SK-N-SH (cell line): ENCODE results near the gene CCDC154. TPM values are rescaled to one million over a fixed set of nuclear protein-coding genes. Genes with fewer than 3 reads are reported as not detected.

ENCODE experiments used
- CTCF ChIA-PET: fragments of 300-600, 350-600 bp; formaldehyde crosslinking; extraction: SDS; loops from one replicate; lab custom pipeline; 2021; lab: Yijun Ruan, JAX
- POLR2A ChIA-PET: fragments of 350-600 bp; sonication (Branson Sonifier 250); formaldehyde crosslinking; extraction: SDS; loops from one replicate; lab custom pipeline; 2020; ENCODE audit warnings: antibody characterized with exemption, inconsistent platforms; lab: Yijun Ruan, JAX
- DNase-seq: peaks from one replicate; pipeline ENCODE4 v3.0.0; 2012
- H2AFZ ChIP-seq: fragments of 200-600 bp; sonication (generic); 2 replicates; pipeline ENCODE4 v1.8.1; 2016; ENCODE audit warnings: antibody characterized with exemption, mild to moderate bottlenecking, low read depth
- H3F3A ChIP-seq: fragments of 200-600 bp; sonication (generic); replicated peaks from 2 replicates; pipeline ENCODE3; 2016; ENCODE audit warnings: antibody characterized with exemption, mild to moderate bottlenecking; ENCODE audit not compliant: insufficient read depth
- H3K27ac ChIP-seq, 2 experiments: fragments of 200-500 bp in 1 of 2; fragments of 200-600 bp in 1 of 2; sonication (Bioruptor generic) in 1 of 2; sonication (generic), shearing (Covaris generic) in 1 of 2; 2 replicates each; pipeline versions ENCODE4 v1.5.1 to v1.6.1; 2014 to 2016; ENCODE audit warnings: low read depth in 2 of 2, inconsistent platforms in 1 of 2, low read length in 1 of 2, mild to moderate bottlenecking in 1 of 2, mixed read lengths in 1 of 2
- H3K27me3 ChIP-seq: fragments of 200-600 bp; sonication (generic), shearing (Covaris generic); 2 replicates; pipeline ENCODE4 v1.6.1; 2016; ENCODE audit warnings: mixed run types; ENCODE audit not compliant: insufficient read depth
- H3K36me3 ChIP-seq, 2 experiments: fragments of 200-500 bp in 1 of 2; fragments of 200-600 bp in 1 of 2; sonication (Bioruptor generic) in 1 of 2; sonication (generic) in 1 of 2; replicated peaks in 1 of 2; 2 replicates each; pipeline versions ENCODE3 to v1.5.1; 2014 to 2016; ENCODE audit warnings: low read length in 1 of 2, mild to moderate bottlenecking in 1 of 2; ENCODE audit not compliant: insufficient read depth in 2 of 2, control insufficient read depth in 1 of 2
- H3K4me1 ChIP-seq, 2 experiments: fragments of 200-500 bp in 1 of 2; fragments of 200-600 bp in 1 of 2; sonication (Bioruptor generic) in 1 of 2; sonication (generic), shearing (Covaris generic) in 1 of 2; 2 replicates each; pipeline versions ENCODE4 v1.5.1 to v1.6.1; 2014 to 2016; ENCODE audit warnings: low read depth in 1 of 2, low read length in 1 of 2, mixed run types in 1 of 2; ENCODE audit not compliant: insufficient read depth in 2 of 2, control insufficient read depth in 1 of 2
- H3K4me2 ChIP-seq: fragments of 200-600 bp; sonication (generic), shearing (Covaris generic); 2 replicates; pipeline ENCODE4 v1.6.1; 2017; ENCODE audit warnings: mixed run types
- H3K4me3 ChIP-seq, 2 experiments: fragments of 200-500 bp in 1 of 2; fragments of 200-600 bp in 1 of 2; sonication (Bioruptor generic) in 1 of 2; sonication (generic), shearing (Covaris generic) in 1 of 2; 2 replicates each; pipeline versions ENCODE4 v1.5.1 to v1.8.1; 2014 to 2016; ENCODE audit warnings: low read depth in 2 of 2, inconsistent platforms in 1 of 2, low read length in 1 of 2, mild to moderate bottlenecking in 1 of 2, mixed read lengths in 1 of 2, moderate library complexity in 1 of 2
- H3K79me2 ChIP-seq: fragments of 200-600 bp; sonication (generic); 2 replicates; pipeline ENCODE4 v1.8.1; 2017; ENCODE audit warnings: mild to moderate bottlenecking; ENCODE audit not compliant: insufficient read depth
- H3K9ac ChIP-seq: fragments of 200-600 bp; sonication (generic); 2 replicates; pipeline ENCODE4 v1.6.1; 2017; ENCODE audit warnings: mixed run types
- H3K9me2 ChIP-seq: fragments of 200-600 bp; sonication (generic); 2 replicates; pipeline ENCODE4 v1.6.1; 2017; ENCODE audit warnings: mixed run types
- H3K9me3 ChIP-seq: fragments of 200-600 bp; sonication (generic); 2 replicates; pipeline ENCODE4 v1.6.1; 2017; ENCODE audit warnings: mixed run types, mild to moderate bottlenecking, moderate library complexity
- H4K20me1 ChIP-seq: fragments of 200-600 bp; sonication (generic); 2 replicates; pipeline ENCODE4 v1.6.1; 2017; ENCODE audit warnings: mild to moderate bottlenecking, mixed run types; ENCODE audit not compliant: insufficient read depth
- ELF1 ChIP-seq: IDR thresholded peaks from 2 replicates; pipeline ENCODE4 v1.4.0; 2012
- EP300 ChIP-seq, 2 experiments: IDR thresholded peaks; 2 replicates each; pipeline versions ENCODE4 v1.4.0 to v1.6.1; 2012; ENCODE audit warnings: borderline replicate concordance in 1 of 2, low read depth in 1 of 2, low read length in 1 of 2
- FOXJ3 ChIP-seq: sonication (generic); formaldehyde crosslinking; IDR thresholded peaks from 2 replicates; pipeline ENCODE4 v1.5.1; 2020; ENCODE audit warnings: mild to moderate bottlenecking, missing genetic modification reagents
- MEF2A ChIP-seq: IDR thresholded peaks from 2 replicates; pipeline ENCODE4 v1.4.0; 2012; ENCODE audit warnings: low read depth, borderline replicate concordance
- NFIC ChIP-seq: IDR thresholded peaks from 2 replicates; pipeline ENCODE4 v1.4.0; 2012; ENCODE audit warnings: borderline replicate concordance
- NRF1 ChIP-seq: IDR thresholded peaks from 2 replicates; pipeline ENCODE4 v1.6.1; 2012; ENCODE audit warnings: low read depth, mild to moderate bottlenecking, low read length
- PBX3 ChIP-seq: IDR thresholded peaks from 2 replicates; pipeline ENCODE4; 2012
- RCOR1 ChIP-seq: fragments of 150-350 bp; IDR thresholded peaks from 2 replicates; pipeline ENCODE4 v1.6.1; 2017; ENCODE audit warnings: antibody characterized with exemption, low read length
- RXRA ChIP-seq: IDR thresholded peaks from 2 replicates; pipeline ENCODE4 v1.4.0; 2012; ENCODE audit warnings: low read depth, mild to moderate bottlenecking, borderline replicate concordance
- SMC3 ChIP-seq: IDR thresholded peaks from 2 replicates; pipeline ENCODE4 v1.6.1; 2012; ENCODE audit warnings: low read depth, low read length, improper control_type of control experiment
- TEAD4 ChIP-seq: IDR thresholded peaks from 2 replicates; pipeline ENCODE4 v1.4.0; 2012; ENCODE audit warnings: mild to moderate bottlenecking, borderline replicate concordance; ENCODE audit not compliant: insufficient read depth
- USF1 ChIP-seq: IDR thresholded peaks from 2 replicates; pipeline ENCODE4 v1.4.0; 2012; ENCODE audit warnings: low read depth, borderline replicate concordance
- USF2 ChIP-seq: fragments of 150-350 bp; IDR thresholded peaks from 2 replicates; pipeline ENCODE4 v1.6.1; 2017; ENCODE audit warnings: antibody characterized with exemption, low read length, low read depth, borderline replicate concordance
- ZBTB33 ChIP-seq: IDR thresholded peaks from 2 replicates; pipeline ENCODE4 v1.4.0; 2012; ENCODE audit warnings: low read depth, borderline replicate concordance
- WGBS: methylation state at CpG from one replicate; pipeline ENCODE4 v1.1.6; 2017; ENCODE audit warnings: low lambda C conversion rate; 5-methylcytosine and 5-hydroxymethylcytosine counted together
- polyA plus RNA-seq, 3 experiments: library from polyadenylated mRNA; depleted of rRNA; stranded (reverse); fragments of >200 nt; gene quantifications; 2 replicates each; pipeline ENCODE4 v1.2.3, GENCODE V29; 2012
- TF ChIP-seq, protein P1 (sequence below): fragments of 150-350 bp; IDR thresholded peaks from 2 replicates; pipeline ENCODE4 v1.6.1; 2016; ENCODE audit warnings: mild to moderate bottlenecking, low read depth, low read length

Gene CCDC154
- polyA plus RNA-seq, 1 of the 3 experiments (the other 2 are of a cell fraction): 0.35 TPM

GRCh38 chr16:1433756-1434155 lies 10.6 kb downstream of the CCDC154 start:
- Histone ChIP-seq H3K79me2 (no peaks in the 10 kb centered on the region), H4K20me1 (no peaks in the 10 kb centered on the region), H3K27me3 (no peaks in the 10 kb centered on the region), H3K4me2 (no peak overlapping the region), H3K4me3 (no peak overlapping the region), H3K27ac (no peak overlapping the region), H3K36me3 (no peaks in the 10 kb centered on the region), H3K9me2 (no peaks in the 10 kb centered on the region), H3K9me3 (no peaks in the 10 kb centered on the region), H2AFZ (no peak overlapping the region), H3K4me1 (peaks cover 0 to 13% of the 10 kb centered on the region in 2 experiments; a peak in 1 of 4 replicates), H3F3A (no peaks in the 10 kb centered on the region), H3K9ac (no peak overlapping the region)
- CTCF ChIA-PET: no interaction called here
- WGBS: 75% methylated on average over 7 of the region's 22 CpGs
- DNase-seq: no peak
- TF ChIP-seq TEAD4 (no peak), NFIC (no peak), FOXJ3 (CRISPR knock-in tag) (no peak), ZBTB33 (no peak), ELF1 (no peak)
- POLR2A ChIA-PET: interaction anchor here (1.5 kb wide), 1 partner anchor 13 kb away, joined by 7 read pairs; the partner anchor contains the start of gene UQCC4

GRCh38 chr16:1433263-1433560 lies 11.1 kb downstream of the CCDC154 start:
- Histone ChIP-seq H4K20me1 (no peaks in the 10 kb centered on the region), H3K27ac (no peak overlapping the region), H3K4me2 (no peak overlapping the region), H3K4me1 (peaks cover 0 to 13% of the 10 kb centered on the region in 2 experiments; a peak in 1 of 4 replicates), H3K4me3 (no peak overlapping the region), H3F3A (no peaks in the 10 kb centered on the region), H3K27me3 (no peaks in the 10 kb centered on the region), H3K36me3 (no peaks in the 10 kb centered on the region), H3K9me3 (no peaks in the 10 kb centered on the region), H3K9me2 (no peaks in the 10 kb centered on the region), H3K9ac (no peak overlapping the region), H3K79me2 (no peaks in the 10 kb centered on the region), H2AFZ (no peak overlapping the region)
- 87% methylated on average over 8 of the region's 14 CpGs for WGBS
- DNase-seq: no peak
- ChIA-PET CTCF (interaction anchor here (1.0 kb wide), 1 partner anchor 12 kb away, joined by 3 read pairs; no protein-coding TSS in a partner anchor), POLR2A (interaction anchor here (1.5 kb wide), 1 partner anchor 13 kb away, joined by 7 read pairs; the partner anchor contains the start of gene UQCC4)
- TF ChIP-seq NRF1: no peak
- TF ChIP-seq RXRA: no peak
- no peak for TF ChIP-seq MEF2A
- TF ChIP-seq ELF1: no peak
- TF ChIP-seq NFIC: no peak
- TF ChIP-seq, protein P1, sequence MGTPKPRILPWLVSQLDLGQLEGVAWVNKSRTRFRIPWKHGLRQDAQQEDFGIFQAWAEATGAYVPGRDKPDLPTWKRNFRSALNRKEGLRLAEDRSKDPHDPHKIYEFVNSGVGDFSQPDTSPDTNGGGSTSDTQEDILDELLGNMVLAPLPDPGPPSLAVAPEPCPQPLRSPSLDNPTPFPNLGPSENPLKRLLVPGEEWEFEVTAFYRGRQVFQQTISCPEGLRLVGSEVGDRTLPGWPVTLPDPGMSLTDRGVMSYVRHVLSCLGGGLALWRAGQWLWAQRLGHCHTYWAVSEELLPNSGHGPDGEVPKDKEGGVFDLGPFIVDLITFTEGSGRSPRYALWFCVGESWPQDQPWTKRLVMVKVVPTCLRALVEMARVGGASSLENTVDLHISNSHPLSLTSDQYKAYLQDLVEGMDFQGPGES: no peak
- TF ChIP-seq USF2: no peak
- TF ChIP-seq EP300 (IDR thresholded peaks at IDR 0.05; ENCODE audit: borderline replicate concordance in 1 of 2, low read depth in 1 of 2, low read length in 1 of 2): no peak
- no peak for TF ChIP-seq USF1
- TF ChIP-seq RCOR1: no peak
- TF ChIP-seq SMC3: no peak
- TF ChIP-seq PBX3: no peak
- no peak for TF ChIP-seq ZBTB33
- TF ChIP-seq TEAD4: no peak
